MM.1S (cell line): ENCODE data around the gene SCMH1.

ENCODE experiments used
- DNase-seq: peaks from one replicate; pipeline ENCODE4 v3.0.0-alpha.2; 2015
- H2AFZ ChIP-seq: fragments of 300-600 bp; sonication (generic); 2 replicates; pipeline ENCODE4 v1.6.0; 2016; ENCODE audit warnings: antibody characterized with exemption, low read length
- H3F3A ChIP-seq: fragments of 300-600 bp; sonication (generic); 2 replicates; pipeline ENCODE4 v1.6.1; 2016; ENCODE audit warnings: mild to moderate bottlenecking, antibody characterized with exemption, low read length, moderate library complexity, mixed read lengths; ENCODE audit not compliant: insufficient read depth
- H3K27ac ChIP-seq: fragments of 300-600 bp; sonication (generic); 2 replicates; pipeline ENCODE4 v1.5.1; 2016; ENCODE audit warnings: mild to moderate bottlenecking, low read length
- H3K27me3 ChIP-seq: fragments of 300-600 bp; sonication (generic); replicated peaks from 2 replicates; pipeline ENCODE4 v1.6.0; 2016; ENCODE audit warnings: low read length; ENCODE audit not compliant: insufficient read depth
- H3K36me3 ChIP-seq: fragments of 300-600 bp; sonication (generic); replicated peaks from 2 replicates; pipeline ENCODE4 v1.6.1; 2016; ENCODE audit warnings: mild to moderate bottlenecking, low read length, mixed read lengths; ENCODE audit not compliant: insufficient read depth
- H3K4me1 ChIP-seq: fragments of 300-600 bp; sonication (generic); 2 replicates; pipeline ENCODE4 v1.6.1; 2016; ENCODE audit warnings: low read length, mixed read lengths
- H3K4me2 ChIP-seq: fragments of 300-600 bp; sonication (generic); 2 replicates; pipeline ENCODE4 v1.6.0; 2016; ENCODE audit warnings: low read depth, low read length
- H3K4me3 ChIP-seq: fragments of 300-600 bp; sonication (generic); 2 replicates; pipeline ENCODE4 v1.5.1; 2016; ENCODE audit warnings: low read length, mixed read lengths
- H3K79me2 ChIP-seq: fragments of 300-600 bp; sonication (generic); 2 replicates; pipeline ENCODE4 v1.6.1; 2016; ENCODE audit warnings: mixed run types, low read length, mixed read lengths
- H3K9ac ChIP-seq: fragments of 300-600 bp; sonication (generic); 2 replicates; pipeline ENCODE4 v1.6.1; 2016; ENCODE audit warnings: low read length, mixed read lengths
- H3K9me2 ChIP-seq: fragments of 300-600 bp; sonication (generic); replicated peaks from 2 replicates; pipeline ENCODE4 v1.6.1; 2016; ENCODE audit warnings: mild to moderate bottlenecking, low read length, mixed read lengths; ENCODE audit not compliant: insufficient read depth
- H3K9me3 ChIP-seq: fragments of 300-600 bp; sonication (generic); replicated peaks from 2 replicates; pipeline ENCODE4 v1.6.1; 2016; ENCODE audit warnings: mild to moderate bottlenecking, low read length, mixed read lengths; ENCODE audit not compliant: insufficient read depth
- H4K20me1 ChIP-seq: fragments of 300-600 bp; sonication (generic); 2 replicates; pipeline ENCODE4 v1.6.1; 2016; ENCODE audit warnings: mild to moderate bottlenecking, low read length, moderate library complexity, mixed read lengths; ENCODE audit not compliant: insufficient read depth
- CTCF ChIP-seq: fragments of 300-600 bp; sonication (generic); IDR thresholded peaks from 2 replicates; pipeline ENCODE4 v1.5.1; 2016; ENCODE audit warnings: antibody characterized with exemption, low read length, mixed read lengths
- EZH2 ChIP-seq: fragments of 300-600 bp; sonication (generic); optimal IDR thresholded peaks from 2 replicates; pipeline ENCODE3; 2017; ENCODE audit warnings: low read depth, mild to moderate bottlenecking, antibody characterized with exemption, low read length, mixed read lengths
- EZH2phosphoT487 ChIP-seq: fragments of 300-600 bp; sonication (generic); IDR thresholded peaks from 2 replicates; pipeline ENCODE4 v1.6.1; 2018; ENCODE audit warnings: antibody characterized with exemption, low read length

SCMH1 gene

DNA sequence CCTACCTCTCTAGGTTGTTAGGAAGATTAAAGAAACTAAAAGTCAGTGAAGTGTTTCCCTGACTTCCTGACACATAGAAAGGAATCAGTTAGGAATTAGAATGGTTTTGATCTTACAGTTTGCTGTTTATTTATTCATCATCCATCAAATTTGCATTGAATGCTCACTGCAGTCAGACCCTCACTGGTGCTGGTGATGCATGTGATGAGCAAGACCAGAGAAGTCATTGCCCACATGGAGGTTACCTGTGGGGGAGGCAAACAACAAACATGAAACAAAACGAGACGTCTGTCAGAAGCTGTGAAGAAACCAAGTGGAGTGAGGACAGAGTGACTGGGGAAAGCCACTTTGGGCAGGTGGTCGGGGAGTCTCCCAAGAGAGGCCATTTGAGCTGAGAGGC lies 256.2 kb downstream of the SCMH1 start:
- H3K9me2 ChIP-seq: no peaks in the 10 kb centered on the region
- H3K4me1 ChIP-seq: peaks cover 8% of the 10 kb centered on the region
- H3K9ac ChIP-seq: no peak overlapping the region
- no peak overlapping the region for H3K4me3 ChIP-seq
- H3K27me3 ChIP-seq: no peaks in the 10 kb centered on the region
- no peak overlapping the region for H2AFZ ChIP-seq
- peaks cover 40% of the 10 kb centered on the region for H3K36me3 ChIP-seq
- TF ChIP-seq EZH2phosphoT487 (no peak), EZH2 (no peak), CTCF (no peak)
- no peaks in the 10 kb centered on the region for H3F3A ChIP-seq
- no peak for DNase-seq
- H3K27ac ChIP-seq: no peak overlapping the region
- no peak overlapping the region for H3K4me2 ChIP-seq
- H3K9me3 ChIP-seq: no peaks in the 10 kb centered on the region
- peaks cover 20% of the 10 kb centered on the region; the same call in 1 of the 2 replicates for H4K20me1 ChIP-seq
- H3K79me2 ChIP-seq: peaks cover 82% of the 10 kb centered on the region

DNA sequence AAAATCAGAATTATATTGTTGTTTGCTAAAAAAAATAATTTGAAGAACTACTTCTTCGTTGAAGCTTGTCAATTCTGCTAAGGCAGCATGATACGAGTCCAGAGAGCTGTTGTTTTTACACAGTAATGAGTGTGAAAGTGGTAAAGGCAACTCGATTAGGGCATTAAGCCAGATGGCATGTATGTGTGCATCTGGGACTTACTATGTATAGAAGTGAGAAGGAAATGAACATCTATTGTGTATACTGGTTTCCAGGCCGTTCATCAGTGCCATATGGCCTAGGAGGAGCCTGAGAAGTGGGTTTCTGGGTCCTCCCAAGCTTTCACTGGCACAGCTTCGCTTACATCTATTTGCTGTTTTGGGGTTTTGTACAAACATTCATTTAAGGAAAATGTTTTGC lies 256.9 kb downstream of the SCMH1 start:
- no peaks in the 10 kb centered on the region for H3K9me2 ChIP-seq
- no peaks in the 10 kb centered on the region for H3K27me3 ChIP-seq
- H3F3A ChIP-seq: 0 out of 2 replicates have a peak, but pooled peaks cover 6% of the 10 kb centered on the region
- H2AFZ ChIP-seq: no peak overlapping the region
- H3K79me2 ChIP-seq: peaks cover 84% of the 10 kb centered on the region
- no peak for TF ChIP-seq EZH2phosphoT487
- no peak for TF ChIP-seq EZH2
- TF ChIP-seq CTCF: no peak
- no peaks in the 10 kb centered on the region for H3K9me3 ChIP-seq
- no peak for DNase-seq
- no peak overlapping the region for H3K4me3 ChIP-seq
- H3K4me1 ChIP-seq: peaks cover 9% of the 10 kb centered on the region
- peaks cover 40% of the 10 kb centered on the region for H3K36me3 ChIP-seq
- H3K9ac ChIP-seq: no peak overlapping the region
- H4K20me1 ChIP-seq: peaks cover 20% of the 10 kb centered on the region; the same call in 1 of the 2 replicates
- no peak overlapping the region for H3K4me2 ChIP-seq
- no peak overlapping the region for H3K27ac ChIP-seq

DNA sequence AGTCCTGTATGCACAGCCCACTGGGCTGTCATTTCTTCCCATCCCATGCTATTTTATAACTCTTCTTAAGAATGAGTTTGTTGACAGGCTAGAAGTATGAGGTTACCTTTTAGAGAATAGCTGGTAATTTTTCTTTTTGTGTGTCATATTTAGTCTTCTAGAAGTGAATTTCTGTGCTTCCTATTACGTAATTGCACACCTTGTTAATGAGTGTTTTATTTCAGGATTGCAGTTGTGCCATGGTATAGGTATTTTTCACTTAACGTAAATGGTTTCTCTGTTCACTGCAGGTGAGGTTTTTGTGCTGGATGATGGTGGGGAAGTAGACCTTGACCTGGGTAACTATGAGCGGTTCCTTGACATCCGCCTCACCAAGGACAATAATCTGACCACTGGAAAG lies 257.6 kb downstream of the SCMH1 start:
- Histone ChIP-seq H3K9ac (no peak overlapping the region), H3K27ac (no peak overlapping the region), H3K4me1 (peaks cover 9% of the 10 kb centered on the region)

More for the DNA sequence above, 257.6 kb downstream of the SCMH1 start:
- no peak overlapping the region for H3K4me2 ChIP-seq
- peaks cover 20% of the 10 kb centered on the region; the same call in 1 of the 2 replicates for H4K20me1 ChIP-seq
- no peaks in the 10 kb centered on the region for H3K27me3 ChIP-seq
- peaks cover 34% of the 10 kb centered on the region for H3K36me3 ChIP-seq
- 0 out of 2 replicates have a peak, but pooled peaks cover 6% of the 10 kb centered on the region for H3F3A ChIP-seq
- H3K9me3 ChIP-seq: no peaks in the 10 kb centered on the region
- no peaks in the 10 kb centered on the region for H3K9me2 ChIP-seq
- no peak overlapping the region for H3K4me3 ChIP-seq
- no peak overlapping the region for H2AFZ ChIP-seq
- TF ChIP-seq EZH2phosphoT487 (no peak), EZH2 (no peak), CTCF (no peak)
- no peak for DNase-seq
- peaks cover 86% of the 10 kb centered on the region for H3K79me2 ChIP-seq
